OCI-LY7 (cell line): Measurements from ENCODE around the gene MAX. TPM values are rescaled to one million over a fixed set of nuclear protein-coding genes. Genes with fewer than 3 reads are reported as not detected.

Experiments used
- BruUV-seq: library from RNA; stranded (reverse); fragments of 400-500 nt; replicated peaks from 2 replicates; lab custom pipeline; 2021; lab: Mats Ljungman, UMichigan
- CTCF ChIA-PET: fragments of 300-600 bp; sonication (Branson Sonifier 250); formaldehyde crosslinking; loops from one replicate; lab custom pipeline; 2022; ENCODE audit warnings: antibody characterized with exemption; ENCODE audit not compliant: unreplicated experiment; lab: Charles Lee
- POLR2A ChIA-PET: fragments of 300-600 bp; sonication (Branson Sonifier 250); formaldehyde crosslinking; loops from one replicate; lab custom pipeline; 2022; ENCODE audit warnings: antibody characterized with exemption; lab: Charles Lee
- DNase-seq: peaks from one replicate; pipeline ENCODE4 v3.0.0-alpha.2; 2015; ENCODE audit warnings: low spot score
- H2AFZ ChIP-seq: fragments of 200-600 bp; sonication (generic), shearing (Covaris generic); 2 replicates; pipeline ENCODE4 v1.6.1; 2014; ENCODE audit warnings: mild to moderate bottlenecking, antibody characterized with exemption, low read length, moderate library complexity
- H3K27ac ChIP-seq: fragments of 200-600 bp; sonication (generic); 2 replicates; pipeline ENCODE4 v1.5.1; 2014; ENCODE audit warnings: mixed run types, low read depth, mild to moderate bottlenecking, moderate library complexity, low read length, inconsistent platforms; ENCODE audit not compliant: poor library complexity, severe bottlenecking
- H3K36me3 ChIP-seq: fragments of 200-600 bp; sonication (generic); 2 replicates; pipeline ENCODE4 v1.6.1; 2014; ENCODE audit warnings: mild to moderate bottlenecking, antibody characterized with exemption, low read length, moderate library complexity, mixed read lengths; ENCODE audit not compliant: insufficient read depth
- H3K4me1 ChIP-seq: fragments of 200-600 bp; sonication (generic); 2 replicates; pipeline ENCODE4 v1.5.1; 2014; ENCODE audit warnings: mild to moderate bottlenecking, low read length; ENCODE audit not compliant: insufficient read depth, poor library complexity, severe bottlenecking
- H3K4me2 ChIP-seq: fragments of 200-600 bp; sonication (generic); 2 replicates; pipeline ENCODE4 v1.6.1; 2014; ENCODE audit warnings: mild to moderate bottlenecking, low read length
- H3K4me3 ChIP-seq: fragments of 200-600 bp; sonication (generic); 2 replicates; pipeline ENCODE4 v1.5.1; 2014; ENCODE audit warnings: mild to moderate bottlenecking, low read depth, low read length; ENCODE audit not compliant: poor library complexity, severe bottlenecking
- H3K79me2 ChIP-seq: fragments of 200-600 bp; sonication (generic); 2 replicates; pipeline ENCODE4 v1.6.1; 2016; ENCODE audit warnings: low read depth, mild to moderate bottlenecking, low read length, moderate library complexity, mixed read lengths; ENCODE audit not compliant: insufficient read depth
- H3K9me2 ChIP-seq: fragments of 200-600 bp; sonication (generic); 2 replicates; pipeline ENCODE4 v1.6.1; 2016; ENCODE audit warnings: mild to moderate bottlenecking, low read length, mixed read lengths; ENCODE audit not compliant: insufficient read depth
- H3K9me3 ChIP-seq: fragments of 200-600 bp; sonication (generic); 2 replicates; pipeline ENCODE4 v1.6.1; 2014; ENCODE audit warnings: mild to moderate bottlenecking, mixed run types, low read length, mixed read lengths
- H4K20me1 ChIP-seq: fragments of 200-600 bp; sonication (generic); 2 replicates; pipeline ENCODE4 v1.6.1; 2014; ENCODE audit warnings: mild to moderate bottlenecking, antibody characterized with exemption, low read length, moderate library complexity, mixed read lengths; ENCODE audit not compliant: insufficient read depth
- EZH2phosphoT487 ChIP-seq: fragments of 200-600 bp; sonication (generic); IDR thresholded peaks from 2 replicates; pipeline ENCODE4 v1.6.1; 2018; ENCODE audit warnings: low read depth, borderline replicate concordance, mild to moderate bottlenecking, mixed run types, antibody characterized with exemption, low read length, moderate library complexity, mixed read lengths
- intact Hi-C: fragments of 100-400 bp; cut with micrococcal nuclease; formaldehyde crosslinking; loops from one replicate; pipeline ENCODE4 v1.10.0; 2022; ENCODE audit not compliant: unreplicated experiment
- total RNA-seq, 2 experiments: library from RNA; depleted of rRNA in 1 of 2; stranded (reverse); fragments of >200 nt in 1 of 2; shearing (Covaris generic) in 1 of 2; gene quantifications; 2 replicates each; pipeline ENCODE4 v1.2.3, GENCODE V29; 2014 to 2022
- TF ChIP-seq, protein P1 (sequence below): fragments of 200-600 bp; sonication (generic); conservative IDR thresholded peaks from 2 replicates; pipeline ENCODE4 v1.5.1; 2014; ENCODE audit warnings: mild to moderate bottlenecking, antibody characterized with exemption, low read length, moderate library complexity, mixed read lengths

MAX gene
- total RNA-seq, 2 experiments from 2014 or later, result 58.3 to 94.1 TPM

DNA sequence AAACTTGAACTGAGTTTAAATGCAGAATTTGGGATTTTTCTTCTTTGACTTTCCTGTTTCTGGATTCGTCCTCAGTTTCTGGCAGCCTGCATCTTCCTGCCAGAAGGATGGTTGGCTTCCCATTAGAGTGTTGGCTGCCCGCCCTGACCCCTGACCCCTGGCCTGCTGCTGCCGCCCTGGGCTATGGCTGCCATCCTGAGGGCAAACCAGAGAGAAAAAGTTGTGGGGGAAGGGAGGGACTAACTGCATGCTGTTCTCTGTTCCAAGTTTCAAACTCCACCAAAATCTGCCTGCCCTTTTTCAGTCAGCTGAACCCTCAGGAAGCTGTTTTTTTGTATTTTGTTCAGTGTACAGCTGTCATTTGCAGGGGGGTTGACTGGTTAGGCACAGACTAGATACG lies 67.3 kb downstream of the MAX start:
- Histone ChIP-seq H3K4me1 (no peaks in the 10 kb centered on the region), H3K4me3 (no peak overlapping the region), H3K27ac (no peak overlapping the region), H3K9me3 (no peaks in the 10 kb centered on the region), H2AFZ (no peak overlapping the region), H3K9me2 (no peaks in the 10 kb centered on the region), H3K79me2 (no peaks in the 10 kb centered on the region), H3K4me2 (no peak overlapping the region), H4K20me1 (no peaks in the 10 kb centered on the region), H3K36me3 (peaks cover 17% of the 10 kb centered on the region; the same call in 1 of the 2 replicates)
- POLR2A ChIA-PET, result interaction anchor here (1.0 to 1.2 kb wide), 2 partner anchors 14 to 15 kb away, joined by 3 read pairs; no protein-coding TSS in a partner anchor
- TF ChIP-seq EZH2phosphoT487, result no peak
- TF ChIP-seq, protein P1, sequence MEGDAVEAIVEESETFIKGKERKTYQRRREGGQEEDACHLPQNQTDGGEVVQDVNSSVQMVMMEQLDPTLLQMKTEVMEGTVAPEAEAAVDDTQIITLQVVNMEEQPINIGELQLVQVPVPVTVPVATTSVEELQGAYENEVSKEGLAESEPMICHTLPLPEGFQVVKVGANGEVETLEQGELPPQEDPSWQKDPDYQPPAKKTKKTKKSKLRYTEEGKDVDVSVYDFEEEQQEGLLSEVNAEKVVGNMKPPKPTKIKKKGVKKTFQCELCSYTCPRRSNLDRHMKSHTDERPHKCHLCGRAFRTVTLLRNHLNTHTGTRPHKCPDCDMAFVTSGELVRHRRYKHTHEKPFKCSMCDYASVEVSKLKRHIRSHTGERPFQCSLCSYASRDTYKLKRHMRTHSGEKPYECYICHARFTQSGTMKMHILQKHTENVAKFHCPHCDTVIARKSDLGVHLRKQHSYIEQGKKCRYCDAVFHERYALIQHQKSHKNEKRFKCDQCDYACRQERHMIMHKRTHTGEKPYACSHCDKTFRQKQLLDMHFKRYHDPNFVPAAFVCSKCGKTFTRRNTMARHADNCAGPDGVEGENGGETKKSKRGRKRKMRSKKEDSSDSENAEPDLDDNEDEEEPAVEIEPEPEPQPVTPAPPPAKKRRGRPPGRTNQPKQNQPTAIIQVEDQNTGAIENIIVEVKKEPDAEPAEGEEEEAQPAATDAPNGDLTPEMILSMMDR, result no peak
- BruUV-seq, result no TSS peak
- CTCF ChIA-PET, result no interaction called here
- intact Hi-C loops, result no loop called here
- no peak for DNase-seq

DNA sequence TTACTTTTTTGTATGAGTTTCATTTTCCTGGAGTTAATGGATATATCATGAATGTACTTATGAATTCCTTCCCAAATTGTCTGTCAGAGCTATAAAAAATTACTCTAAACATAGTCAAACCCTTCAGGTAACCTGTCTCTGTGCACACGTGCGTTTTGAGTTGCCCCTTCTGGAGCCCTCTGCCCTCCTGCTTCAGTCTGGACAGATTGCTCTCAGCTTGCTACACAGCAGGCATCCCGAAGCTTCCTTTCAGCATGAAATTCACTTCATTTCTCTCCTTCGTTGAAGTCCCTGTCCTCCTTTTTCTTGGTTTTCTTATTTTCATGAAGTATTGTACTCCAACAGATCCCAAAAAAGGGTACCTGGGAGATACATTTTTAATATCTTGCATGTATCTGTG lies 68.3 kb downstream of the MAX start:
- H3K79me2 ChIP-seq, result no peaks in the 10 kb centered on the region
- ChIA-PET CTCF (no interaction called here), POLR2A (interaction anchor here (1.2 to 1.4 kb wide), 2 partner anchors 9 to 14 kb away, joined by 3 to 5 read pairs; no protein-coding TSS in a partner anchor)
- H3K4me1 ChIP-seq, result no peaks in the 10 kb centered on the region
- no peak for TF ChIP-seq EZH2phosphoT487
- TF ChIP-seq, protein P1, result no peak
- no TSS peak for BruUV-seq
- peaks cover 22% of the 10 kb centered on the region; the same call in 1 of the 2 replicates for H3K36me3 ChIP-seq
- no peak overlapping the region for H3K4me2 ChIP-seq
- H3K4me3 ChIP-seq, result no peak overlapping the region
- intact Hi-C loops, result no loop called here
- no peak overlapping the region for H2AFZ ChIP-seq
- DNase-seq, result no peak
- no peak overlapping the region for H3K27ac ChIP-seq
- no peaks in the 10 kb centered on the region for H3K9me3 ChIP-seq
- no peaks in the 10 kb centered on the region for H3K9me2 ChIP-seq
- H4K20me1 ChIP-seq, result no peaks in the 10 kb centered on the region

DNA sequence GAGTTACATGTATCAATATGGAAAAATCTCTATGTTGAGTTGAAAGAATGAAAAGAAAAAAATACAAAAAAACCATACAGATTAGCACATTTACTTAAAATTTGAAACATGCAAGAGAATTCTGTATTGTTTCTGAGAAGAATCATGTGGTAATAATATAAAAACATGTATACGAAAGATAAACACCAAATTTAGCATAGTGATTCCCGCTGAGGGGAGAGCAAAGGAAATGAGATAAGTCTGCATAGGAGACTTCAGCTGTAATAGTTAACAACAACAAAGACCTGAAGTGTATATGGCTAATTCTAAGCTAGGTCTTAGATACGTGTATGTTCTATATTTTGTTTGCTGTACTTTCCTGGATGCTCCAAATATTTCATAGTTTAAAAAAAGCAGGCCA lies 69.1 kb downstream of the MAX start:
- Histone ChIP-seq H3K27ac (no peak overlapping the region), H3K79me2 (no peaks in the 10 kb centered on the region), H3K4me2 (no peak overlapping the region), H3K4me3 (no peak overlapping the region), H3K9me3 (no peaks in the 10 kb centered on the region), H3K4me1 (no peaks in the 10 kb centered on the region), H3K36me3 (peaks cover 28% of the 10 kb centered on the region; the same call in 1 of the 2 replicates), H3K9me2 (no peaks in the 10 kb centered on the region), H2AFZ (no peak overlapping the region), H4K20me1 (no peaks in the 10 kb centered on the region)
- ChIA-PET CTCF (no interaction called here), POLR2A (interaction anchor here (1.4 kb wide), 1 partner anchor 8 kb away, joined by 5 read pairs; no protein-coding TSS in a partner anchor)
- no peak for DNase-seq
- intact Hi-C loops, result no loop called here
- BruUV-seq, result no TSS peak
- TF ChIP-seq EZH2phosphoT487, result no peak
- TF ChIP-seq, protein P1, result no peak
